HepG2 (cell line): ENCODE data around the gene ZCCHC8. TPM values are rescaled to one million over a fixed set of nuclear protein-coding genes. Genes with fewer than 3 reads are reported as not detected.

Source experiments
- ATRX ChIP-seq: sonication (generic); formaldehyde crosslinking; IDR thresholded peaks from 2 replicates; pipeline ENCODE4 v1.4.0; 2020; ENCODE audit warnings: missing genetic modification reagents, borderline replicate concordance
- NFE2L2 ChIP-seq: fragments of 150-350 bp; IDR thresholded peaks from 2 replicates; pipeline ENCODE4 v1.6.1; 2014; ENCODE audit warnings: low read length
- PHF20 ChIP-seq: sonication (generic); formaldehyde crosslinking; IDR thresholded peaks from 2 replicates; pipeline ENCODE4 v1.5.0; 2020; ENCODE audit warnings: mild to moderate bottlenecking, missing genetic modification reagents
- POLR2A ChIP-seq, 2 experiments: IDR thresholded peaks; 2 replicates each; pipeline ENCODE4 v1.6.1; 2011; ENCODE audit warnings: low read depth in 2 of 2, low read length in 2 of 2, mild to moderate bottlenecking in 1 of 2, moderate library complexity in 1 of 2; ENCODE audit not compliant: insufficient read depth in 1 of 2
- TGIF2 ChIP-seq: IDR thresholded peaks from 2 replicates; pipeline ENCODE4 v1.6.1; 2016; ENCODE audit warnings: control low read depth, missing compliant biosample characterization
- ZNF317 ChIP-seq: sonication (generic); formaldehyde crosslinking; IDR thresholded peaks from 2 replicates; pipeline ENCODE4 v1.5.0; 2020; ENCODE audit warnings: mild to moderate bottlenecking, missing genetic modification reagents
- ZNF570 ChIP-seq: sonication (generic); formaldehyde crosslinking; IDR thresholded peaks from 2 replicates; pipeline ENCODE4 v1.4.0; 2020; ENCODE audit warnings: mild to moderate bottlenecking, missing genetic modification reagents, borderline replicate concordance
- ZNF709 ChIP-seq: sonication (generic); formaldehyde crosslinking; IDR thresholded peaks from 2 replicates; pipeline ENCODE4 v1.5.0; 2020; ENCODE audit warnings: mild to moderate bottlenecking, missing genetic modification reagents
- polyA plus RNA-seq, 8 experiments: library from polyadenylated mRNA; depleted of rRNA in 3 of 8; stranded (reverse) in 7 of 8; unstranded in 1 of 8; fragments of >200 nt; fragmentation: Illumina TruSeq in 4 of 8; extraction: Trizol in 4 of 8; gene quantifications; 2 replicates each; pipeline versions ENCODE4 v1.2.1 to v1.2.3, GENCODE V29; 2011 to 2016; ENCODE audit warnings: low read depth in 4 of 8, missing spikeins in 1 of 8, mixed read lengths in 1 of 8; ENCODE audit not compliant: insufficient read depth in 1 of 8
- total RNA-seq, 5 experiments: library from RNA; depleted of rRNA; stranded (reverse); fragments of >200 nt; fragmentation: Illumina TruSeq; extraction: Trizol; gene quantifications; 2 replicates each; pipeline ENCODE4 v1.2.3, GENCODE V29; 2016; ENCODE audit warnings: low read depth in 1 of 5
- TF ChIP-seq, protein P1 (sequence below): sonication (generic); formaldehyde crosslinking; IDR thresholded peaks from 2 replicates; pipeline ENCODE4 v1.4.0; 2020; ENCODE audit warnings: mild to moderate bottlenecking, missing genetic modification reagents
- TF ChIP-seq, protein P2 (sequence below): conservative IDR thresholded peaks from 2 replicates; pipeline ENCODE4 v1.6.1; 2018; ENCODE audit warnings: missing genetic modification reagents
- TF ChIP-seq, protein P3 (sequence below): sonication (generic); formaldehyde crosslinking; IDR thresholded peaks from 2 replicates; pipeline ENCODE4 v1.5.1; 2020; ENCODE audit warnings: missing genetic modification reagents, mild to moderate bottlenecking, borderline replicate concordance
- TF ChIP-seq, protein P4 (sequence below): sonication (generic); formaldehyde crosslinking; IDR thresholded peaks from 2 replicates; pipeline ENCODE4 v1.8.0; 2022; ENCODE audit warnings: mild to moderate bottlenecking, missing genetic modification reagents, moderate library complexity
- TF ChIP-seq, protein P5 (sequence below): sonication (generic); formaldehyde crosslinking; conservative IDR thresholded peaks from 2 replicates; pipeline ENCODE4 v1.4.0; 2020; ENCODE audit warnings: missing genetic modification reagents
- TF ChIP-seq, protein P6 (sequence below): sonication (generic); formaldehyde crosslinking; IDR thresholded peaks from 2 replicates; pipeline ENCODE4 v1.8.1; 2023; ENCODE audit warnings: mild to moderate bottlenecking, missing genetic modification reagents

Gene ZCCHC8
- total and polyA plus RNA-seq, 2 of the 13 experiments (the other 11 are each of a cell fraction or from before 2014, with no cell fraction given), result 18.6 to 20.9 TPM

DNA sequence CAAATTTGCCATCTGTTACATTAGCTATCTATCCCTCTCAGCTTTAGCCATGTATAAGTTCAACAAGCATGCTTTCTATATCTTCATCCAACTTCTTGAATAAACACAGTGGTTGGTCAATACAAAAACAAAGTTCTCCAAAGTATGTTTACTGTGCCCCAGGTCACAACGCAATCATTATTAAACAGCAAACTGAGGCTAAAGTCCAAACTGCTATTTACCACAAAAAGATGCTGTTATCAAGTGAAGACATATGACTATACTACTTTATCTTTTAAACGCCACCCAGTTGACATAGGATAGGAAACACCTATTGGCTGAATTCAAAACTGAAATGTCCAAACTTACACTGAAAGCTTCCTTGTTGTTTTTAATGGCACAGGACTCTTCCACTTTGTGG, 11.7 kb downstream of the ZCCHC8 start (continued):
- TF ChIP-seq, protein P1, sequence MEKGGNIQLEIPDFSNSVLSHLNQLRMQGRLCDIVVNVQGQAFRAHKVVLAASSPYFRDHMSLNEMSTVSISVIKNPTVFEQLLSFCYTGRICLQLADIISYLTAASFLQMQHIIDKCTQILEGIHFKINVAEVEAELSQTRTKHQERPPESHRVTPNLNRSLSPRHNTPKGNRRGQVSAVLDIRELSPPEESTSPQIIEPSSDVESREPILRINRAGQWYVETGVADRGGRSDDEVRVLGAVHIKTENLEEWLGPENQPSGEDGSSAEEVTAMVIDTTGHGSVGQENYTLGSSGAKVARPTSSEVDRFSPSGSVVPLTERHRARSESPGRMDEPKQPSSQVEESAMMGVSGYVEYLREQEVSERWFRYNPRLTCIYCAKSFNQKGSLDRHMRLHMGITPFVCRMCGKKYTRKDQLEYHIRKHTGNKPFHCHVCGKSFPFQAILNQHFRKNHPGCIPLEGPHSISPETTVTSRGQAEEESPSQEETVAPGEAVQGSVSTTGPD (CRISPR knock-in tag), result no peak
- TF ChIP-seq ATRX (CRISPR knock-in tag) (no peak), PHF20 (no peak), ZNF709 (CRISPR knock-in tag) (no peak), TGIF2 (no peak), NFE2L2 (no peak), POLR2A (IDR thresholded peaks at IDR 0.05; ENCODE audit: insufficient read depth in 1 of 2, low read depth in 2 of 2, low read length in 2 of 2) (no peak), ZNF570 (CRISPR knock-in tag) (no peak), ZNF317 (CRISPR knock-in tag) (0 out of 2 replicates have a peak, but pooled peaks have one; percentile 28)
- TF ChIP-seq, protein P2, sequence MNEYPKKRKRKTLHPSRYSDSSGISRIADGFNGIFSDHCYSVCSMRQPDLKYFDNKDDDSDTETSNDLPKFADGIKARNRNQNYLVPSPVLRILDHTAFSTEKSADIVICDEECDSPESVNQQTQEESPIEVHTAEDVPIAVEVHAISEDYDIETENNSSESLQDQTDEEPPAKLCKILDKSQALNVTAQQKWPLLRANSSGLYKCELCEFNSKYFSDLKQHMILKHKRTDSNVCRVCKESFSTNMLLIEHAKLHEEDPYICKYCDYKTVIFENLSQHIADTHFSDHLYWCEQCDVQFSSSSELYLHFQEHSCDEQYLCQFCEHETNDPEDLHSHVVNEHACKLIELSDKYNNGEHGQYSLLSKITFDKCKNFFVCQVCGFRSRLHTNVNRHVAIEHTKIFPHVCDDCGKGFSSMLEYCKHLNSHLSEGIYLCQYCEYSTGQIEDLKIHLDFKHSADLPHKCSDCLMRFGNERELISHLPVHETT, result no peak
- TF ChIP-seq, protein P3, sequence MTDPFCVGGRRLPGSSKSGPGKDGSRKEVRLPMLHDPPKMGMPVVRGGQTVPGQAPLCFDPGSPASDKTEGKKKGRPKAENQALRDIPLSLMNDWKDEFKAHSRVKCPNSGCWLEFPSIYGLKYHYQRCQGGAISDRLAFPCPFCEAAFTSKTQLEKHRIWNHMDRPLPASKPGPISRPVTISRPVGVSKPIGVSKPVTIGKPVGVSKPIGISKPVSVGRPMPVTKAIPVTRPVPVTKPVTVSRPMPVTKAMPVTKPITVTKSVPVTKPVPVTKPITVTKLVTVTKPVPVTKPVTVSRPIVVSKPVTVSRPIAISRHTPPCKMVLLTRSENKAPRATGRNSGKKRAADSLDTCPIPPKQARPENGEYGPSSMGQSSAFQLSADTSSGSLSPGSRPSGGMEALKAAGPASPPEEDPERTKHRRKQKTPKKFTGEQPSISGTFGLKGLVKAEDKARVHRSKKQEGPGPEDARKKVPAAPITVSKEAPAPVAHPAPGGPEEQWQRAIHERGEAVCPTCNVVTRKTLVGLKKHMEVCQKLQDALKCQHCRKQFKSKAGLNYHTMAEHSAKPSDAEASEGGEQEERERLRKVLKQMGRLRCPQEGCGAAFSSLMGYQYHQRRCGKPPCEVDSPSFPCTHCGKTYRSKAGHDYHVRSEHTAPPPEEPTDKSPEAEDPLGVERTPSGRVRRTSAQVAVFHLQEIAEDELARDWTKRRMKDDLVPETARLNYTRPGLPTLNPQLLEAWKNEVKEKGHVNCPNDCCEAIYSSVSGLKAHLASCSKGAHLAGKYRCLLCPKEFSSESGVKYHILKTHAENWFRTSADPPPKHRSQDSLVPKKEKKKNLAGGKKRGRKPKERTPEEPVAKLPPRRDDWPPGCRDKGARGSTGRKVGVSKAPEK (CRISPR knock-in tag), result no peak
- TF ChIP-seq, protein P4, sequence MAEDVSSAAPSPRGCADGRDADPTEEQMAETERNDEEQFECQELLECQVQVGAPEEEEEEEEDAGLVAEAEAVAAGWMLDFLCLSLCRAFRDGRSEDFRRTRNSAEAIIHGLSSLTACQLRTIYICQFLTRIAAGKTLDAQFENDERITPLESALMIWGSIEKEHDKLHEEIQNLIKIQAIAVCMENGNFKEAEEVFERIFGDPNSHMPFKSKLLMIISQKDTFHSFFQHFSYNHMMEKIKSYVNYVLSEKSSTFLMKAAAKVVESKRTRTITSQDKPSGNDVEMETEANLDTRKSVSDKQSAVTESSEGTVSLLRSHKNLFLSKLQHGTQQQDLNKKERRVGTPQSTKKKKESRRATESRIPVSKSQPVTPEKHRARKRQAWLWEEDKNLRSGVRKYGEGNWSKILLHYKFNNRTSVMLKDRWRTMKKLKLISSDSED (CRISPR knock-in tag), result no peak
- TF ChIP-seq, protein P5, sequence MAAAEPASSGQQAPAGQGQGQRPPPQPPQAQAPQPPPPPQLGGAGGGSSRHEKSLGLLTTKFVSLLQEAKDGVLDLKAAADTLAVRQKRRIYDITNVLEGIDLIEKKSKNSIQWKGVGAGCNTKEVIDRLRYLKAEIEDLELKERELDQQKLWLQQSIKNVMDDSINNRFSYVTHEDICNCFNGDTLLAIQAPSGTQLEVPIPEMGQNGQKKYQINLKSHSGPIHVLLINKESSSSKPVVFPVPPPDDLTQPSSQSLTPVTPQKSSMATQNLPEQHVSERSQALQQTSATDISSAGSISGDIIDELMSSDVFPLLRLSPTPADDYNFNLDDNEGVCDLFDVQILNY (CRISPR knock-in tag), result no peak
- TF ChIP-seq, protein P6, sequence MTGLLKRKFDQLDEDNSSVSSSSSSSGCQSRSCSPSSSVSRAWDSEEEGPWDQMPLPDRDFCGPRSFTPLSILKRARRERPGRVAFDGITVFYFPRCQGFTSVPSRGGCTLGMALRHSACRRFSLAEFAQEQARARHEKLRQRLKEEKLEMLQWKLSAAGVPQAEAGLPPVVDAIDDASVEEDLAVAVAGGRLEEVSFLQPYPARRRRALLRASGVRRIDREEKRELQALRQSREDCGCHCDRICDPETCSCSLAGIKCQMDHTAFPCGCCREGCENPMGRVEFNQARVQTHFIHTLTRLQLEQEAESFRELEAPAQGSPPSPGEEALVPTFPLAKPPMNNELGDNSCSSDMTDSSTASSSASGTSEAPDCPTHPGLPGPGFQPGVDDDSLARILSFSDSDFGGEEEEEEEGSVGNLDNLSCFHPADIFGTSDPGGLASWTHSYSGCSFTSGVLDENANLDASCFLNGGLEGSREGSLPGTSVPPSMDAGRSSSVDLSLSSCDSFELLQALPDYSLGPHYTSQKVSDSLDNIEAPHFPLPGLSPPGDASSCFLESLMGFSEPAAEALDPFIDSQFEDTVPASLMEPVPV (CRISPR knock-in tag), result 0 out of 2 replicates have a peak, but pooled peaks have one; percentile 42
